Karpas-422 (cell line): ENCODE data around the gene EXOSC5. TPM values are rescaled to one million over a fixed set of nuclear protein-coding genes. Genes with fewer than 3 reads are reported as not detected.
"Not testable (repeated sequence)": the region's sequence is repeated elsewhere in the genome, so short reads cannot be mapped to it uniquely, and the experiment has no call there.

Experiments
- DNase-seq: peaks from one replicate; pipeline ENCODE4 v3.0.0-alpha.2; 2015
- H2AFZ ChIP-seq: fragments of 200-600 bp; sonication (generic); 2 replicates; pipeline ENCODE4 v1.6.1; 2014; ENCODE audit warnings: antibody characterized with exemption, low read length, mixed read lengths
- H3K27ac ChIP-seq: fragments of 200-600 bp; sonication (generic); 2 replicates; pipeline ENCODE4 v1.5.1; 2014; ENCODE audit warnings: mild to moderate bottlenecking, low read length, moderate library complexity
- H3K27me3 ChIP-seq: fragments of 200-600 bp; sonication (generic); 2 replicates; pipeline ENCODE4 v1.6.1; 2014; ENCODE audit warnings: low read length, mixed read lengths
- H3K36me3 ChIP-seq: fragments of 200-600 bp; sonication (generic); 2 replicates; pipeline ENCODE4 v1.6.1; 2014; ENCODE audit warnings: low read length, mixed read lengths; ENCODE audit not compliant: insufficient read depth
- H3K4me1 ChIP-seq: fragments of 200-600 bp; sonication (generic); 2 replicates; pipeline ENCODE4 v1.6.1; 2014; ENCODE audit warnings: mild to moderate bottlenecking, low read length, mixed read lengths
- H3K4me2 ChIP-seq: fragments of 200-600 bp; sonication (generic); 2 replicates; pipeline ENCODE4 v1.6.1; 2014; ENCODE audit warnings: low read length, low read depth, mild to moderate bottlenecking; ENCODE audit not compliant: poor library complexity, severe bottlenecking
- H3K4me3 ChIP-seq: fragments of 200-600 bp; sonication (generic); 2 replicates; pipeline ENCODE4 v1.5.1; 2014; ENCODE audit warnings: mild to moderate bottlenecking, antibody characterized with exemption, low read length, mixed read lengths
- H3K79me2 ChIP-seq: fragments of 200-600 bp; sonication (generic); 2 replicates; pipeline ENCODE4 v1.6.1; 2014; ENCODE audit warnings: mild to moderate bottlenecking, low read length, mixed read lengths
- H3K9ac ChIP-seq: fragments of 200-600 bp; sonication (generic); 2 replicates; pipeline ENCODE4 v1.6.0; 2014; ENCODE audit warnings: low read length
- H3K9me2 ChIP-seq: fragments of 200-600 bp; sonication (generic), shearing (Covaris generic); replicated peaks from 2 replicates; pipeline ENCODE4 v1.6.0; 2014; ENCODE audit warnings: mild to moderate bottlenecking, low read length, moderate library complexity; ENCODE audit not compliant: insufficient read depth
- H3K9me3 ChIP-seq: fragments of 300-700, 200-600 bp; sonication (generic); 2 replicates; pipeline ENCODE4 v1.6.1; 2014; ENCODE audit warnings: low read length, mixed read lengths
- H4K20me1 ChIP-seq: fragments of 200-600 bp; sonication (generic); 2 replicates; pipeline ENCODE4 v1.6.1; 2014; ENCODE audit warnings: mild to moderate bottlenecking, antibody characterized with exemption, low read length, low read depth; ENCODE audit not compliant: insufficient read depth
- total RNA-seq: library from RNA; depleted of rRNA; stranded (reverse); fragments of >200 nt; shearing (Covaris generic); gene quantifications from 2 replicates; pipeline ENCODE4 v1.2.3, GENCODE V29; 2014; ENCODE audit warnings: low replicate concordance

EXOSC5 gene
- total RNA-seq, 1 experiment from 2014 or later, result 74.7 TPM

DNA sequence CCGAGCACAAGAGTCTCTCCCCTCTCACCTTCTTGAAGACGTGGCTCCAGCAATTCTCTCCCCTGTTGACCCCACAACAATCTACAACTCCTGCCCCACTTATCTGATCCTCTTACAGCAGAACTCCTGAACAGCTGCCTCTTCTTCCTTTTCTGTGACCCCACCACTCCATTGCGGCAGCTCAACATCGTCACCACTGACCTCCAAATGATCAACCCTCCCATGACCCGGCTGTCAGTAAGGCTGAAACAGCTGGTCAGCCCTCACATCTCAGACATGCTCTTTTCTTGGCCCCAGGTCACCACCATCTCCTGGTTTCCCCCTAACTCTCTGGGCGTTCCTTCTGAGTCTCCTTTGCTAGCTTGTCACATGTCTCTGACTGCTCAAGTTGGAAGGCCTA lies 1.8 kb downstream of the EXOSC5 start:
- Histone ChIP-seq H3K9ac (peak overlapping the region; percentile 78), H3K4me2 (peak overlapping the region; percentile 78)

DNA sequence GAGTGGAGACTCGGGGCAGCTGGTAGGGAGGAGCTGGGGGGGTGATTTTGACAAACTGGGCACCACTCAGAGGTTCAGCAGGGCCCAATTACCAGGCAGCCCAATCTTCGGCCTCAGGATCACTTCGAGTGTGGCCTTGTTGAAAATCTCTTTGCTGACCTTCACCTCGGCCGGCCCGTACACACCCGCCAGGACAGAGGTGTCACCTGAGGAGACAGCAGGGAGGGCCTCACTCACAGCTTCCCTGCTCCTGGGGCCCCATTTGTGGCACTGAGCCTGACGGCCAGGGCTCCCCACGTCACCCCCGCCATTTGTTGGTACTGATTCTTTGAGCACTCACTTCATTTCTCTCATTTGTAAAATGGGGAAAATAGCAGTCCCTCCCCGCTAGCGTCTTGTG lies 4.4 kb downstream of the EXOSC5 start:
- no peak overlapping the region for H3K4me3 ChIP-seq
- H3K36me3 ChIP-seq, result peaks cover 14% of the 10 kb centered on the region
- no peak overlapping the region for H3K4me2 ChIP-seq
- H2AFZ ChIP-seq, result no peak overlapping the region
- H4K20me1 ChIP-seq, result 0 out of 2 replicates have a peak, but pooled peaks cover 8% of the 10 kb centered on the region
- no peak overlapping the region for H3K27ac ChIP-seq
- H3K27me3 ChIP-seq, result no peaks in the 10 kb centered on the region
- DNase-seq, result no peak
- H3K9me2 ChIP-seq, result no peaks in the 10 kb centered on the region
- peaks cover 44% of the 10 kb centered on the region for H3K79me2 ChIP-seq
- peaks cover 16% of the 10 kb centered on the region for H3K4me1 ChIP-seq
- no peak overlapping the region for H3K9ac ChIP-seq
- no peaks in the 10 kb centered on the region for H3K9me3 ChIP-seq

More for the DNA sequence above, 1.8 kb downstream of the EXOSC5 start:
- Histone ChIP-seq H3K27ac (no peak overlapping the region), H2AFZ (no peak overlapping the region), H3K27me3 (no peaks in the 10 kb centered on the region), H4K20me1 (0 out of 2 replicates have a peak, but pooled peaks cover 8% of the 10 kb centered on the region), H3K9me2 (no peaks in the 10 kb centered on the region), H3K36me3 (peaks cover 5% of the 10 kb centered on the region), H3K79me2 (peaks cover 65% of the 10 kb centered on the region), H3K4me1 (peaks cover 28% of the 10 kb centered on the region), H3K4me3 (peak overlapping the region; percentile 99; the same call in 1 of the 2 replicates), H3K9me3 (no peaks in the 10 kb centered on the region)
- DNase-seq, result no peak

DNA sequence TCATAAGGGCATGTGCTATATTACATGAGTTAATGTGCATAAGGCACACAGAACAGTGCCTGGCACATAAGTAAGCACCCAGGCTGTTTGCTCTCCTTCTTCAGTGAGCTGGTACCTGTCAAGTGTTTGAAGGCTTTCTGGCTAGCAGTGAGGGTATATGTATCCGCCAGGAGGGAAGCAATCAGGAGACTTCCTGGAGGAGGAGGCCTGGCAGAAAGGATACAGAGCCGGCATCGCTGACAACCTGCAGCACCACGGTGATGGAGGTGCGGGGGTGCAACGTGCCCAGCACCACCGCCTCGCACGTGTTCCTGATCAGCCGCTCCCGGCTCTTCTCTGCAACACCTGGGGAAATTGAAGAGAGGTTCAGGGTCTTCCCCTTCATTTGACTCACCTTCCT lies 5.5 kb downstream of the EXOSC5 start:
- peaks cover 14% of the 10 kb centered on the region for H3K36me3 ChIP-seq
- H2AFZ ChIP-seq, result no peak overlapping the region
- H3K27ac ChIP-seq, result no peak overlapping the region
- no peak for DNase-seq
- peaks cover 16% of the 10 kb centered on the region for H3K4me1 ChIP-seq
- H3K9me3 ChIP-seq, result no peaks in the 10 kb centered on the region
- no peaks in the 10 kb centered on the region for H3K9me2 ChIP-seq
- H3K4me2 ChIP-seq, result no peak overlapping the region
- H3K27me3 ChIP-seq, result no peaks in the 10 kb centered on the region
- 0 out of 2 replicates have a peak, but pooled peaks cover 8% of the 10 kb centered on the region for H4K20me1 ChIP-seq
- peaks cover 36% of the 10 kb centered on the region for H3K79me2 ChIP-seq
- no peak overlapping the region for H3K9ac ChIP-seq
- no peak overlapping the region for H3K4me3 ChIP-seq

DNA sequence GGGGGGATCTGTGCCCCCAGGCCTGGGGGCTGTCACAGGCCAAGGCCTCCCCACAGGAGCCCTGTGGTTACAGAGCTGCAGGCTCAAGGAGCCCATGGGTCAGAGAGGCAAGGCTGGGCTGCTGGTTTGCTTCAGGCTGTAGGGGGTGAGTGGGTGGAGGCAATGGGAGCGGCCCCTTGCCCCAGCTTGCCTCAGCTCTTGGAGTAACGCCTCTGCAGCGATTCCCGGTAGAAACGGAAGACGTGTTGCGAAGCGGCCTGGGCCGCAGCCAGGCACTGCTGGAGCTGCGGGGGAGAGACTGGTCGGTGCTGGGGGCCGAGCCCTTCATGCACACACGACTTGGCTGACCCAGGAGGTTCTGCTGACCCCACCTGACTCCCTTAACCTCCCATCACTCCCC lies 10.7 kb downstream of the EXOSC5 start:
- no peak for DNase-seq
- no peak overlapping the region for H3K9ac ChIP-seq
- no peak overlapping the region for H3K4me3 ChIP-seq
- H3K4me2 ChIP-seq, result no peak overlapping the region
- no peaks in the 10 kb centered on the region for H3K9me3 ChIP-seq
- H3K27me3 ChIP-seq, result no peaks in the 10 kb centered on the region
- H3K4me1 ChIP-seq, result no peaks in the 10 kb centered on the region
- no peaks in the 10 kb centered on the region for H3K79me2 ChIP-seq
- H3K27ac ChIP-seq, result no peak overlapping the region
- no peaks in the 10 kb centered on the region for H3K9me2 ChIP-seq
- no peak overlapping the region for H2AFZ ChIP-seq
- peaks cover 9% of the 10 kb centered on the region; the same call in 1 of the 2 replicates for H3K36me3 ChIP-seq
- H4K20me1 ChIP-seq, result no peaks in the 10 kb centered on the region

DNA sequence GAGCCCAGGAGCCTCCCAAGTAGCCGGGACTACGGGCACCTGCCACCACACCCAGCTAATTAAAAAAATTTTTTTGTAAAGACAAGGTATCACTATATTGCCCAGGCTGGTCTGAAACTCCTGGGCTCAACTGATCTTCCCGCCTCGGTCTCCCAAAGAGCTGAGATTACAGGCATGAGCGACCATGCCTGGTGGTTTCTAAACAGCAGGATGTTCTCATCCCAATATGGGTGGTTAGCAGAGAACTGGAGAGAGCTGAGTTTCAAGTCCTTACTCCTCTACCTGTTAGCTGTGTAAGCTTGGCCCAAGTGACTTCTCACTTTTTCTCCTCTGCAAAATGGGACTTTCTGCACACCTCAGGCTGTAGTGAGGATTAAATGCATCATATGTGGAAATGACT lies 12.8 kb downstream of the EXOSC5 start:
- Histone ChIP-seq H3K9me2 (no peaks in the 10 kb centered on the region), H3K4me3 (no peak overlapping the region), H3K27me3 (no peaks in the 10 kb centered on the region), H2AFZ (no peak overlapping the region), H3K36me3 (0 out of 2 replicates have a peak, but pooled peaks cover 7% of the 10 kb centered on the region), H3K79me2 (no peaks in the 10 kb centered on the region), H3K9ac (no peak overlapping the region), H3K4me1 (no peaks in the 10 kb centered on the region), H3K4me2 (no peak overlapping the region), H3K9me3 (no peaks in the 10 kb centered on the region), H3K27ac (no peak overlapping the region), H4K20me1 (no peaks in the 10 kb centered on the region)
- DNase-seq, result no peak

DNA sequence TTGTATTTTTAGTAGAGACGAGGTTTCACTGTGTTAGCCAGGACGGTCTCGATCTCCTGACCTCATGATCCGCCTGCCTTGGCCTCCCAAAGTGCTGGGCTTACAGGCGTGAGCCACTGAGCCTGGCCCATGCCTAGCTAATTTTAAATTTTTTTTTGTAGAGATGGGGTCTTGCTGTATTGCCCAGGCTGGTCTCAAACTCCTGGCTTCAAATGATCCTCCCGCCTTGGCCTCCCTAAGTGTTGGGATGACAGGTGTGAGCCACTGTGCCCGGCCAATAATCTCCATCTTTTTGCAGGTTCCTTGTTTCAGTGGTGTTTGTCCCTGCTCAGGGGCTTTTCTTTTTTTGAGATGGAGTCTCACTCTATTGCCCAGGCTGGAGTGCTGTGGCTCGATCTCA lies 15.6 kb downstream of the EXOSC5 start:
- not testable (repeated sequence) for H4K20me1 ChIP-seq, H3K4me3 ChIP-seq, H3K4me2 ChIP-seq, H3K9ac ChIP-seq, H2AFZ ChIP-seq, H3K36me3 ChIP-seq, H3K4me1 ChIP-seq, H3K79me2 ChIP-seq, H3K9me3 ChIP-seq, DNase-seq, H3K9me2 ChIP-seq, H3K27ac ChIP-seq, H3K27me3 ChIP-seq

DNA sequence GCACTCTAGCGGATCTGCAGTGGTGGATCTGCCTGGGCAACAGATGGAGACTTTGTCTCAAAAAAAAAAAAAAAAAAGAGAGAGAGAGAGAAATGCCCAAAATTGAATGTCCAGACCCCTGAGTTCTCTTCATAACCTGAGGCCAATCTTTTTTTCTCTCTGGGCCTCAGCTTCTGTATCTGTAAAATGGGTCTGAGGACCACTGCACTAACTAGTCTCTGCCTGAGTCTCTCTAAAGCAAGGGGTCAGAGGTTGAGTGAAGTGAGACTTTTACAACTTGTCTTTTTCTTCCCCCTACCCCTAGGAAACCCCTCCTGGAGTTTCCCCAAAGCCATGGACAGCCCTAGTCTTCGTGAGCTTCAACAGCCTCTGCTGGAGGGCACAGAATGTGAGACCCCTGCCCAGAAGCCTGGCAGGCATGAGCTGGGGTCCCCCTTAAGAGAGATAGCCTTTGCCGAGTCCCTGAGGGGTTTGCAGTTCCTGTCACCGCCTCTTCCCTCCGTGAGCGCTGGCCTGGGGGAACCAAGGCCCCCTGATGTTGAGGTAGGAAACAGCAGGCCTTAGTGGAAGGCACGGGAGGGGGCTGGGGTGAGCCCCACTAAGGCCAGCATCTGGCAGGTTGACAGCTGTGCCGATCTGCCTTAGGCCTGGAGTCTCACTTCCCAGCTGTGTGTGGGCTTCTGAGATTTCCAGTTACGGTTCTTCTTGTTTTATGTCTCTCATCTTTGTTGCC lies 19.0 kb downstream of the EXOSC5 start:
- no peaks in the 10 kb centered on the region for H3K9me2 ChIP-seq
- no peaks in the 10 kb centered on the region for H3K27me3 ChIP-seq
- no peak overlapping the region for H2AFZ ChIP-seq
- no peak overlapping the region for H3K4me2 ChIP-seq
- no peak overlapping the region for H3K4me3 ChIP-seq
- no peaks in the 10 kb centered on the region for H3K9me3 ChIP-seq
- DNase-seq, result peak; percentile 75
- no peaks in the 10 kb centered on the region for H4K20me1 ChIP-seq
- no peaks in the 10 kb centered on the region for H3K36me3 ChIP-seq
- no peak overlapping the region for H3K27ac ChIP-seq
- peaks cover 7% of the 10 kb centered on the region for H3K4me1 ChIP-seq
- no peaks in the 10 kb centered on the region for H3K79me2 ChIP-seq
- H3K9ac ChIP-seq, result peak overlapping the region; percentile 2; the same call in 1 of the 2 replicates

DNA sequence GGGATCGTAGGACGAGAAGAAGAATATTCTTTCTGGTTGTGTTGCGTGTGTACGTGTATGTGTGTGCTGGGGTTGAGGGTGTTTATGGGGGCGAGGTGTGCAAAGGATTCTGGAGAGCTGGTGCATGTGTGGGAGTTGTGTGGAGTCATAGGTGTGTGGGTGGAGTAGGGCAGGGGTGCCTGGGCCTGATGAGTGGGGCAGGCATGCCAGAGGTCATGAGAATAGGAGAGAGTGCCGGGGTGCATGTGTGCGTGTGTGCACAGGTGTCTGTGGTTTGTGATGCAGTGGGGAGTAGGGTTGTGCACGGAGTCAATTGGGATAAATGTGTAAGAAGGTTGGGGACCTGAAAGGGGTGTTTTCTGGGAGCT lies 20.2 kb downstream of the EXOSC5 start:
- no peak for DNase-seq
- Histone ChIP-seq H3K36me3 (no peaks in the 10 kb centered on the region), H3K27ac (no peak overlapping the region), H4K20me1 (no peaks in the 10 kb centered on the region), H2AFZ (no peak overlapping the region), H3K79me2 (no peaks in the 10 kb centered on the region), H3K9me2 (no peaks in the 10 kb centered on the region), H3K4me2 (no peak overlapping the region), H3K4me3 (no peak overlapping the region), H3K27me3 (no peaks in the 10 kb centered on the region), H3K9ac (no peak overlapping the region), H3K4me1 (peaks cover 7% of the 10 kb centered on the region), H3K9me3 (no peaks in the 10 kb centered on the region)
